Duodenal mucosa (tissue), 2 donors: ENCODE measurements around the gene LRTM2.

ENCODE experiments used
- H3K27ac ChIP-seq: one replicate; pipeline ENCODE4 v1.7.0; 2013; ENCODE audit warnings: low read depth, low read length
- H3K27me3 ChIP-seq, 2 donors: one replicate each; pipeline ENCODE4 v1.7.0; 2013; ENCODE audit warnings: low read length in 2 of 2, control low read depth in 1 of 2; ENCODE audit not compliant: insufficient read depth in 2 of 2, control insufficient read depth in 1 of 2
- H3K36me3 ChIP-seq, 2 donors: one replicate each; pipeline ENCODE4 v1.7.0; 2013; ENCODE audit warnings: low read length in 2 of 2, control low read depth in 1 of 2; ENCODE audit not compliant: insufficient read depth in 2 of 2, control insufficient read depth in 1 of 2
- H3K4me1 ChIP-seq, 2 donors: one replicate each; pipeline ENCODE4 v1.7.0; 2013; ENCODE audit warnings: low read length in 2 of 2, control low read depth in 1 of 2; ENCODE audit not compliant: insufficient read depth in 2 of 2, control insufficient read depth in 1 of 2
- H3K4me3 ChIP-seq, 2 donors: one replicate each; pipeline ENCODE4 v1.7.0; 2013; ENCODE audit warnings: low read length in 2 of 2, low read depth in 1 of 2
- H3K9ac ChIP-seq, 2 donors: one replicate each; pipeline ENCODE4 v1.7.0; 2013; ENCODE audit warnings: low read length in 2 of 2, low read depth in 1 of 2
- H3K9me3 ChIP-seq, 2 donors: one replicate each; pipeline ENCODE4 v1.7.0; 2013; ENCODE audit warnings: low read length in 2 of 2, control low read depth in 1 of 2; ENCODE audit not compliant: control insufficient read depth in 1 of 2

The LRTM2 gene

GRCh38 chr12:1869145-1869544 lies 48.8 kb downstream of the LRTM2 start:
- H3K36me3 ChIP-seq: no peaks in the 10 kb centered on the region
- H3K27me3 ChIP-seq: peaks cover 6% of the 10 kb centered on the region in 2 donors
- no peak overlapping the region for H3K9ac ChIP-seq
- no peaks in the 10 kb centered on the region for H3K4me1 ChIP-seq
- peaks cover 3 to 4% of the 10 kb centered on the region in 2 donors for H3K9me3 ChIP-seq
- no peak overlapping the region for H3K27ac ChIP-seq
- H3K4me3 ChIP-seq: no peak overlapping the region

GRCh38 chr12:1870086-1870485 lies 49.7 kb downstream of the LRTM2 start:
- Histone ChIP-seq H3K9me3 (peaks cover 3 to 4% of the 10 kb centered on the region in 2 donors), H3K9ac (no peak overlapping the region), H3K27ac (no peak overlapping the region), H3K4me1 (no peaks in the 10 kb centered on the region), H3K36me3 (no peaks in the 10 kb centered on the region), H3K4me3 (no peak overlapping the region), H3K27me3 (peaks cover 6 to 8% of the 10 kb centered on the region in 2 donors)

GRCh38 chr12:1870998-1871917 lies 50.9 kb downstream of the LRTM2 start:
- peaks cover 3 to 4% of the 10 kb centered on the region in 2 donors for H3K9me3 ChIP-seq
- H3K27ac ChIP-seq: no peak overlapping the region
- no peak overlapping the region for H3K4me3 ChIP-seq
- no peak overlapping the region for H3K9ac ChIP-seq
- H3K4me1 ChIP-seq: no peaks in the 10 kb centered on the region
- peaks cover 6 to 8% of the 10 kb centered on the region in 2 donors for H3K27me3 ChIP-seq
- H3K36me3 ChIP-seq: no peaks in the 10 kb centered on the region

- Histone ChIP-seq H3K9ac (no peak overlapping the region), H3K4me1 (no peaks in the 10 kb centered on the region), H3K4me3 (no peak overlapping the region), H3K27ac (no peak overlapping the region), H3K27me3 (peaks cover 6 to 8% of the 10 kb centered on the region in 2 donors), H3K36me3 (no peaks in the 10 kb centered on the region), H3K9me3 (peaks cover 3 to 4% of the 10 kb centered on the region in 2 donors)
These were observed 51.6 kb downstream of the LRTM2 start for GRCh38 chr12:1872001-1872400.

- Histone ChIP-seq H3K4me3 (no peak overlapping the region), H3K9me3 (peaks cover 3 to 4% of the 10 kb centered on the region in 2 donors), H3K9ac (no peak overlapping the region), H3K4me1 (no peaks in the 10 kb centered on the region), H3K27ac (no peak overlapping the region), H3K36me3 (no peaks in the 10 kb centered on the region), H3K27me3 (peaks cover 6 to 8% of the 10 kb centered on the region in 2 donors)
These were observed 52.1 kb downstream of the LRTM2 start for GRCh38 chr12:1872448-1872847.

GRCh38 chr12:1873531-1874510 lies 53.5 kb downstream of the LRTM2 start:
- no peak overlapping the region for H3K9ac ChIP-seq
- H3K4me3 ChIP-seq: no peak overlapping the region
- no peak overlapping the region for H3K27ac ChIP-seq
- H3K4me1 ChIP-seq: no peaks in the 10 kb centered on the region
- peaks cover 3 to 4% of the 10 kb centered on the region in 2 donors for H3K9me3 ChIP-seq
- no peaks in the 10 kb centered on the region for H3K36me3 ChIP-seq
- H3K27me3 ChIP-seq: peaks cover 3 to 8% of the 10 kb centered on the region in 2 donors

GRCh38 chr12:1875608-1876007 lies 55.2 kb downstream of the LRTM2 start:
- Histone ChIP-seq H3K27me3 (peaks cover 3 to 8% of the 10 kb centered on the region in 2 donors), H3K4me1 (no peaks in the 10 kb centered on the region), H3K9me3 (peaks cover 3 to 4% of the 10 kb centered on the region in 2 donors), H3K36me3 (no peaks in the 10 kb centered on the region), H3K27ac (no peak overlapping the region), H3K9ac (no peak overlapping the region), H3K4me3 (no peak overlapping the region)

GRCh38 chr12:1876086-1876485 lies 55.7 kb downstream of the LRTM2 start:
- no peak overlapping the region for H3K4me3 ChIP-seq
- H3K36me3 ChIP-seq: no peaks in the 10 kb centered on the region
- H3K27me3 ChIP-seq: peaks cover 3 to 8% of the 10 kb centered on the region in 2 donors
- no peak overlapping the region for H3K9ac ChIP-seq
- no peak overlapping the region for H3K27ac ChIP-seq
- H3K9me3 ChIP-seq: peaks cover 3 to 4% of the 10 kb centered on the region in 2 donors
- H3K4me1 ChIP-seq: no peaks in the 10 kb centered on the region

GRCh38 chr12:1877169-1877878 lies 57.0 kb downstream of the LRTM2 start:
- Histone ChIP-seq H3K4me3 (no peak overlapping the region), H3K9me3 (no peaks in the 10 kb centered on the region), H3K27ac (no peak overlapping the region), H3K9ac (no peak overlapping the region), H3K36me3 (no peaks in the 10 kb centered on the region), H3K4me1 (no peaks in the 10 kb centered on the region), H3K27me3 (peaks cover 0 to 8% of the 10 kb centered on the region in 2 donors)
